HG02610 (cell line): ENCODE results near the gene WNT5A.

Source experiments
- ATAC-seq: cut with Tn5 transposase; IDR thresholded peaks from one replicate; pipeline ENCODE4 v1.9.1; 2021; ENCODE audit warnings: mild to moderate bottlenecking, moderate library complexity; ENCODE audit not compliant: unreplicated experiment

Gene WNT5A

GRCh38 chr3:55453886-55454496 lies 33.1 kb downstream of the WNT5A start:
- no peak for ATAC-seq

GRCh38 chr3:55452886-55453285 lies 34.2 kb downstream of the WNT5A start:
- ATAC-seq = no peak

DNA sequence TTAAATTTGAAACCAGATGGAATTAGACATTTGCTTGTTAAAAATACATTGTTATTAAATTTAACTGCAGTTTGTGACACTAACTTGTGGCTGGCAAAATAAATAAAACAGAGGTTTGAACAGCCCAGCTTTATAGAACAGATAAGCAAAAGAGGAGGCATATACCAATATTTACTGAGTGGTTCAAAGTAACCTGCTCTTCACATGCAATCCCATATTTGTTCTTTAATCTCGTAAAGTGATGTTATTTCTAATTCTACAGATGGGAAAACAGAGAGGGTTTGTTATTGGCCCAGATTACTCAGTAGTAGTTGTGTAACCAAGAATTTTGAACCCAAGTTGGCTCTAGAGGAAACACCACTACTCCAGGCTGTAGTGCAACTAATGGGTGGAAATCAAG lies 37.6 kb downstream of the WNT5A start:
- ATAC-seq = no peak

- ATAC-seq = no peak
Measured at GRCh38 chr3:55446850-55447249, 40.3 kb downstream of the WNT5A start.

- ATAC-seq = no peak
Measured at GRCh38 chr3:55445551-55445950, 41.6 kb downstream of the WNT5A start.

- no peak for ATAC-seq
Measured at GRCh38 chr3:55443346-55443745, 43.8 kb downstream of the WNT5A start.

- no peak for ATAC-seq
Measured at GRCh38 chr3:55442861-55443260, 44.2 kb downstream of the WNT5A start.

GRCh38 chr3:55441499-55441898 lies 45.6 kb downstream of the WNT5A start:
- no peak for ATAC-seq

- no peak for ATAC-seq
Measured at GRCh38 chr3:55440104-55440708, 46.9 kb downstream of the WNT5A start.

DNA sequence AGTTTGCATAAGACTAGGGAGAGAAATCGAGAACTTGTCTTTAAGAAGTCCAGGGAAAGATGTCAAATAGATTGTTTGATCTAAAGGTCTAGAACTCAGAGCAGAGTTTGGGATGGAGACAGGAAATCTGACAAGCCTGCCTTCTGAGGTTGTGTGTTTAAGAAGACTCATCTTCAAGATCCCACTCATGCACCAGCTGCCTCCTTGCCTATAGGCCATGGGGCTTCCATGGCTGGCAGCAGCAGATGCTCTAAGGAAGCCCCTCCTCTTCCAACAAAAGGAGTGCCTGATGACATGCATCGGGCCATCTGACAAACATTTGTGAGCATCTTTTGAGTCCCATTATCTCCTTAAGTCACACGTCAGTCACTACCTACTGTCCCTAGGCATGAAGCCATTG lies 47.4 kb downstream of the WNT5A start:
- ATAC-seq = no peak

DNA sequence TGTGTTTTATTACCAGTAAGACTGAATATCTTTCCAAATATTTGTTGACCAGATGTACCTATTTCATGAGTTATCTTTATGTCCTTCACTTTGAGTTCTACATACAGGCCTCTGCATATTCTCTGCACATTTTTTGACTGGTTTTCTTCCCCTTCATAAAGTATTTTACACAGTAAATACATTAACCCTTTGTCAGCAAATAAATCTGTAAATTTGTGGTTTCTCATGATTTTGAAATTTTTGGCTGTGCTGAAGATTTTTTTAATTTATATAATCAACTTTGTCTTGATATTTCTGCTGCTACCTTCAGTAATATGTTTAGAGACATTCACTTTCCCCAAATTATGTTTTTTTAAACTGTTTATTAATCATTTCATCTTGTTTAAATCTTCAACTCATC lies 50.5 kb downstream of the WNT5A start:
- ATAC-seq = no peak

DNA sequence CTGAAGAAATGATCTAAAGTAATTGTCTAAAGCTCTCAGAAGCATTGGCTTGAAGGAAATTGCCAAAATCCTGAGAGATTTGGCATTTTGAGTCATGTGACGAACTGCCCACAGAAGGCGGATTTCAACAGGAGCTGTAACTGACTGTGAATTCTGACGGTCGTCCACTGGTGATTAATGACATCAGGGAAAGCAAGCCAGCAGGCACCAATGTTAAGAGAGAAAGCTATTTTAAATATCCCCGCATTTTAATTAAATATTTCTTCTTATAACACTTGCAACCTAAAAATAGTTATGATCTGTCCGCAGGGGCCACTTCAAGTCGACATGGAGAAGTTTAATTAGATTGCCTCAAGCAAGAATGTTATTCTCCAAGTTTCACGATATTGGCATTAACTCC lies 51.6 kb downstream of the WNT5A start:
- no peak for ATAC-seq

GRCh38 chr3:55434789-55435188 lies 52.3 kb downstream of the WNT5A start:
- no peak for ATAC-seq

DNA sequence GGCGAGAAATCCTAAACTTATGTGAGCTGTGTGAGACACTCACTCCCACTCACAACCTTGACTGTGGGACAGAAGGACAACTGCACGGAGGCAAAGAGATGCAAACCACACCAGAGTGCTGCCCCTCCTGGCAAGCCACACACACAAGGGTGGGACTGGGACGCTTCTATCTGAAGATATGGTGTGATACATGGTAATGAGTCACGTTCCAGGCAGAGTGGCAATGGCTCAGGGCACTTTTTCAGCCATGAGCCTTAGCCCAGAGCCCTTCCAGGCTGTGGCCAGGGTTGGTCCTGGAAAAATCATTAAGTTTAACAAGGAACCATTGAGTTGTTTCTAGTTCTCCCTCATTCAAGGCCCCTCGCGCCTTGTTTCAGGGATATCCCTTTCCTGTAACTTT lies 56.1 kb downstream of the WNT5A start:
- no peak for ATAC-seq

GRCh38 chr3:55427739-55428138 lies 59.4 kb downstream of the WNT5A start:
- ATAC-seq = no peak

- ATAC-seq = no peak
Measured at GRCh38 chr3:55426486-55426885, 60.6 kb downstream of the WNT5A start.

DNA sequence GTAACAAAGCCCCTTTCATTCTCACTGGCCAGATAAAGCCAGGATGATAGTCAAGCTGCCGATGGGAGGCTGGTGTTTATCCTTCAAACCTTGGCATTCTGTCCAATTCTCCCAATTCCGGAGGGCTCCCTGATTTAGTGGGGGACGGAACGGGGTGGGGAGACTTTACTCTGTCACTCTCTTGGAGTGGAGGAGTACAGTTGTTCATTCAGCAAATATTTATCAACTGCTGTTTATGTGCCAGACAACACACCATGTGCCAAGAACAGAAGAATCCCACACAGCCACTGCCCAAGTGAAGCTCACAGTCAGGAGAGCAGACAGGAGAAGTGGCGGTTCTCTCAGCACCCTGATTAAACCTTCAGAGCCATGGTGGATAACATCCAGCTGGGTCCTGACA lies 63.3 kb downstream of the WNT5A start:
- ATAC-seq = no peak

DNA sequence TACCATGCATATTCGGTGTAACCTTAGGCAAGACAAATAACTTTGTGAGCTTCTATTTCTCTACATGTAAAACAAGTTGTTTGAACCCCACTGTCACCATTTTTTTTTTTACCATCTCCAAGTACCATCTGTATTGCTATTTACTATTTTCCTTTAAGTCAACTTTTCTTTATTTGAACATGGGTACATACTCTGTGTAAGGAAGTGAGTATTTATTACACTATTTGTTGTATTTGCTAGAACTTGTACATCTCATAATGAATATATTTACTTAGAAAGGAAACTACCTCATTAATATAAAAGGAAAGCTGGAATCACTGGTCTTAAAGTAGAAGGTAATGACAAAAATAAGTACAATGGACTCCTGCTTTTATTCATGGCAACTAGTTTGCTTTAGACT lies 69.9 kb downstream of the WNT5A start:
- ATAC-seq = no peak

DNA sequence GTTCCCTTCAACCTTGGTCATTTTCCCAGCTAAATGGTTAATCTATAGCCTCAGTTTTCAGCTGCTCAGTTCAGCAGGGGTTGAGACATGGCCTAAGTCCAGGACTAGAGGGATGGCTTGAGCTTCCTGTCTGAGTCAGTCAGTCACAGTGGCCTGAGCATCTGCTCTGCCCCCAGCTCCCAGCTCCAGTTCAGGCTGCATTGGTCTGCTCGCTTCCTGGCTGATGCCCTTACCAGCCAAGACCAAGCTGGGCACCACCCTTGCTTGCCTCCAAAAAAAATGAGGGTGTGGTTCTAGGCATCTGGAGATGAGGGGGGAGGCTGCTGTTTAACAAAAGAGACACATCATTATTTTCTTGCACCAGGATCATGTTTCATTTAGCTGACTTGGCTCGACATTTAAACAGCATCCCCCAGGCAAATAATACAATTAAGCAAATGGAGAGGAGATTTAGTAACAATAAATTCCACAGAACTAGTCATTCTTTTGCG lies 70.7 kb downstream of the WNT5A start:
- no peak for ATAC-seq
